ENCODE data around the gene C1orf74.

C1orf74 gene

DNA sequence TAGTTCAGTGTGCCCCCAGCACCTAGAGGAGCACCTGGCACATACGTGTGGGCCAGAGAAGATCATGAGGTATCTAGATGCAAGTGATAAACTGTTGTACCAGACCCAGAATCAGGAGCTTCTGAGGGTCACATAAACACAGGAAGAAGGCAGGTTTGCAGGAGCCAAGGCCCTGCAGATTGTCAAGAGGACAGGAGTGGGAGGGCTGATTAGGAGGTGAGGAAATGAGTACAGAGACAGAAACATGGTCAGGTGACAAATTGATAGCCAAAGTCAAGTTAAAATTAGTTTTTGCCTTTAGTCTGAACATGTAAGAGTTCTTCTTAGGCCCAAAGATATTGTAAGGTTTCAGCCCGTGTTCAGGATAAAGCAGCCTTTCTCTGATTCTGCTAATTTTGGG, 42.5 kb downstream of the C1orf74 start:
- no peak for DNase-seq

DNA sequence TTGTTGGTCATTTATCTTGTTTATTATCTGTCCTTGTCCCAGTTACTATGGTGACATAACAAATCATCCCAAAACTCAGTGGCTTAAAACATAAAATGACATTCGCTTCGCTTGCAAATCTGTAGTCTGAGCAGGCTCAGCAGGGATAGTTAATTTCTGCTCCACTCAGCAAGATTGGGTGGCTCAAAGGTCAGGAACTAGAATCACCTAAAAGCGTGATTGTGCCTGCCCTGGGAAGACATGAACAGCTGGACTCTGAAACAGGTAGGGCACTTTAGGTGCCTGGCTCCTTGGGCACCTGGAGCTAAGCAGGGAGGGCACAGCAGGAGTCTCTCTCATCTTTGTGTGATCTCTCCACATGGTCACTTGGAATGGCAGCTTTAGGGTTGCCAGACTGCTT, 43.2 kb downstream of the C1orf74 start:
- no peak for DNase-seq

DNA sequence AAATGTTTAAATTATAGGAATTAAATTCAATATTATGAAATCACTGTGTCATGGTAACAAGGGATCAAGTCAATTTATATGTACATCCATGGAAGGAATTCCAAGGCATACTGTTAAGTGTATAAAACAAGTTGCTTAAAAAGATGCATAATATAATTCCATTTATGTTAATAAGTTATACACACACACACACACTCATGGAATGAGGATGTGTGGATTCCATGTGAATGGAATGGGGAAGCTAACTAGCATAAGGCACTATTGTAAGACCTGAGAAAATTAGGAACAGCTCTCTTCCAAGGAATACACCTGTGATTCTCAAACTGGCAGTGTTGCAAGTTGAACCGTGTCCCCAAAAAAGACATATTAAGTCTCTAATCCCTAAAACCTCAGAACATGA, 46.1 kb downstream of the C1orf74 start:
- DNase-seq: no peak

DNA sequence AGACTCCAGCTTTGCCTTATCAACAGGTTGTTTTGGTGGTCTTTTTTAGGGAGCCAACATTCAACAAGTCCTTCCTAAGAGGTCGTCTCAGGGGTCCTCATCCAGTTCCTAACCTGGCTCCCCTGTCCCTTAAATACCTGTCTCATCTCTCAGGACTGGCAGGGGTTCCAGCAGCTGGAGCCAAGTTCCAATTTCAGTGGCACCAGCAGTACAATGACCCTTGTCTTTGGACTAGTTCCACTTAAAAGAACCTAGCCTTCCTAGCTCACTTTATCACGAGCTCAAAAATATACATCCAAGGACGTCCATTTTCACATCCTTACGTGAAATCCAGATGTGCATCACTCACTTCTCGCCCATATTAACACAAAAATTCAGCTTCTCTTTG, 47.2 kb downstream of the C1orf74 start:
- no peak for DNase-seq

DNA sequence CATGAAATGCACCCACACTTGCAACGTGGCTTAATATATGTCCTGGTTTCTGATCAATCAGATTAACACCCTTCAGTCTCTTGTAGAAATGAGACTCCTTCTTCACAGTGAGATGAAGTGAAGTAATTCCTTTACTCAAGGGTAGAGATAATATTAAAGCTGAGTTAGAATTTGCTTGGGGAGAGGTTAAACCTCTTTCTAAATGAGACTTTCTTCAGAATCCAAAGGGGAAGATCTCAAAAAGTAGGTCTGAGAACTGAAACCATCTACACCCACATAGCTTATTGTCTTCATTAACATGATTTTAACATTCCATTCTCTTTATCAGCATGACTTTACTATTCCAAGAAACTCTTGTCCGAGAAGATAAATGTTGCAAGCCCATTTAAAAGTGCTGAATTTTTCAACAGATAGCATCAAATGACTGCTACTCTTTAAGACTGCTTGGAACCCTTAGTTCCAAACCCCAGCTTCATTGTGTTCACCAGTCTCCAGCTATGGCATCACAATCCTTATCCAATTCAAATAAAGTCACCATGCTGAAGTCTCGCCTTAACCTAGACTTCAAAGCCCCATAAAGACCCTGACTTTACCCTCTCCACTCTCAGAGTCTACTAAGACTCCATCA, 47.8 kb downstream of the C1orf74 start:
- no peak for DNase-seq

DNA sequence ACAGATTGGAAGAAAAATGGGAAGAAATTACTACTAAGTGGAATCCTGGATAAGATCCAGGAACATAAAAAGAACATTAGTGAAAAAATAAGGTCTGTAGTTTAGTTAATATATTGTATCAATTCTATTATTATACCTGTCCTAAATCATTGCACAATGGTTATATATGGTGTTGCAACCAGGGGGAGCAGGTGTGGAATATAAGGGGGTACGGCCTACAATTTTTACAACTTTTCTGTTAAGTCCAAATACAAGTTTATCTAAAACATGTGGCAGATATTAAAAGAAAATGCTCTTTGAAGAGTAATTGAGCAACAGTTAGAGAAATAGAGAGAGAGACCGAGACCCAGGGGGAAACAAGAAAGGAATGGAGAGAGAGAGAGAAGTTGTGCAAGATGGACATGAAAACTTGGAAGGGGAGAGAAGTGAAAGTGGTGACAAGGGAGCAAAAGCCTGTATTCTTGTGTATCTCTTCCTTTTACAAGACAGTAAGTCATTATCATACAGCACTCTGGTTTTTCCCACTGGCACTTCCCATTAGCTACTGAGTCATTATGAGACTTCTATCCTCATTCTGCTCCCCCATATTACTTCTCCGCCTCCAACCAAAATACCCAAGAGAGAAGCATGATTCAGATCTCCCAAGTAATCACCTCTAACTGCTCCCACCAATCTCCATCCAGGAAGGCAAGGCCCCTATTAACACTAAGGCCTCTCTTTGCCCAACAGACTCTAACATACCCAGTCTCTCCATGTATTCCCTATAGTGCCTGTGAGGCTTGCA, 50.8 kb downstream of the C1orf74 start:
- peak in 1 of 2 donors; percentile 12 for DNase-seq

DNA sequence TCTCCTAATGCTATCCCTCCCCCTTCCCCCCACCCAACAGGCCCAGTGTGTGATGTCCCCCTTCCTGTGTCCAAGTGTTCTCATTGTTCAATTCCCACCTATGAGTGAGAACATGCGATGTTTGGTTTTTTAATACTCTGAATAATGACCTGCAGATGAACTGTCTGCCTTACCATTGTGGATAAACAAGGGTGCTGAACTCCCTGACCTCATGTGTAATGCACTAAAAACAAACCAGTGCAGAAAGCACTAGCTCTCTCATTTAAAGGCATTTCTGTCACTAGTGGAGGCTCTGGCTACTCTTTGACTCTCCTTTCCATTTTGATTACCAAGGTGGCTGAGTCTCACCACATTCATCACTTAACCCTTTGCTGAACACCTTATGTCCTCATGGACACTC, 51.6 kb downstream of the C1orf74 start:
- DNase-seq: no peak

DNA sequence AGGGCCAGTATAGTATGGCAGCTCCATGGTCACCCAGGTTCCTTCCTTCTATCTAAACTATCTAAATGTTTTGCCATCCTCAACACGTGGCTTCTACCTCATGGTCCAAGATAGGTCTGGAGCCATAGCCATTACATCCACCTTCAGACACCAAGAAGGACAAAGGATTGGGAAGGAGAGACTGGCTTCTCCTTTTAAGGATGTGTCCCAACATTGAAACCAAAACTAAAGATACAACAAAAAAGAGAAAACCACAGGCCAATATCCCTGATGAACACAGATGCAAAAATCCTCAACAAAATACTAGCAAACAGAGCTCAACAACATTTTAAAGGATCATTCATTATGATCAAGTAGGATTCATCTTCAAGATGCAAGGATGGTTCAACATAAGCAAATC, 54.9 kb downstream of the C1orf74 start:
- no peak for DNase-seq
